Ovary (tissue), 9 donors: ENCODE data around the gene FAM8A1. TPM values are rescaled to one million over a fixed set of nuclear protein-coding genes. Genes with fewer than 3 reads are reported as not detected.
A peak's percentile ranks its signal among the peaks of the same experiment; 100 is the strongest.

Experiments used
- DNase-seq, 5 donors: peaks; one replicate each; pipeline ENCODE4 v3.0.0-alpha.2; 2019 to 2020
- H3K27ac ChIP-seq, 2 donors: fragments of 200-600 bp; one replicate each; pipeline versions ENCODE4 v1.5.1 to v1.8.0; 2019 to 2022
- H3K27me3 ChIP-seq: fragments of 200-600 bp; one replicate; pipeline ENCODE4 v1.8.0; 2022
- H3K36me3 ChIP-seq: fragments of 200-600 bp; sonication (generic); one replicate; pipeline ENCODE4 v1.5.1; 2019
- H3K4me1 ChIP-seq: one replicate; pipeline ENCODE4 v1.8.1; 2013; ENCODE audit warnings: mild to moderate bottlenecking, moderate library complexity; ENCODE audit not compliant: insufficient read depth
- H3K4me3 ChIP-seq: fragments of 200-600 bp; sonication (generic); one replicate; pipeline ENCODE4 v1.5.1; 2017
- H3K9me3 ChIP-seq, 2 donors: fragments of 200-600 bp in 1 of 2; sonication (generic) in 1 of 2; one replicate each; pipeline versions ENCODE4 v1.5.1 to v1.8.1; 2013 to 2019; ENCODE audit warnings: mild to moderate bottlenecking in 1 of 2, moderate library complexity in 1 of 2
- CTCF ChIP-seq, 3 donors: fragments of 450-650 bp in 2 of 3; fragments of 200-600 bp in 1 of 3; IDR thresholded peaks; one replicate each; pipeline versions ENCODE4 v1.5.1 to v1.8.0; 2016 to 2022; ENCODE audit warnings: antibody characterized with exemption in 3 of 3, mild to moderate bottlenecking in 1 of 3
- EP300 ChIP-seq: sonication (generic); formaldehyde crosslinking; IDR thresholded peaks from one replicate; pipeline ENCODE4 v1.6.1; 2017; ENCODE audit warnings: antibody characterized with exemption
- POLR2A ChIP-seq: fragments of 450-650 bp; IDR thresholded peaks from one replicate; pipeline ENCODE4 v1.6.1; 2017; ENCODE audit warnings: antibody characterized with exemption, mild to moderate bottlenecking, moderate library complexity
- WGBS, 3 donors: extraction: QIAGEN DNeasy Blood & Tissue Kit in 1 of 3; methylation state at CpG; one replicate each; pipeline versions ENCODE4 v1.1.5 to v1.1.7; 2013 to 2017; 5-methylcytosine and 5-hydroxymethylcytosine counted together
- intact Hi-C, 4 donors: fragments of 100-400 bp; cut with DNase I; formaldehyde crosslinking; loops; one replicate each; pipeline versions ENCODE4 v1.11.0 to v1.15.1; 2022 to 2023
- polyA plus RNA-seq, 2 donors: library from polyadenylated mRNA; stranded (reverse); fragments of 200-250 nt in 1 of 2; fragments of 350-450 nt in 1 of 2; fragmentation: Illumina TruSeq in 1 of 2; extraction: RNeasy Lipid Tissue Mini Kit (QIAGEN cat#74804) in 1 of 2; gene quantifications; one replicate each; pipeline ENCODE4 v1.2.3, GENCODE V29; 2013 to 2014
- total RNA-seq, 7 donors: library from RNA; depleted of rRNA in 2 of 7; stranded (reverse); fragments of >200 nt in 2 of 7; fragmentation: NEBNext Ultra II Directional in 3 of 7; extraction: Animal tissue kit (Norgen Biotek cat#: 25700) in 3 of 7; gene quantifications; one replicate each; pipeline versions ENCODE4 v1.1.0 to v1.2.4, GENCODE V29; 2016 to 2023
- donor health status: DM: no; HTN: no; CAD: no; lungs with moderate emphysema.
- donor health status: DM: no; HTN: no; CAD: no.
- donor health status: Bipolar disorder and iron deficiency.
- donor health status: DM: yes; HTN: yes; CAD: no.
- donor health status: DM: no; HTN: no; CAD: no.
- donor health status: DM: yes; HTN: yes; CAD: no.

FAM8A1 gene
- total and polyA plus RNA-seq, 9 donors, result 25.4 to 39.7 (median 31.0) TPM

- no peak for DNase-seq
- H3K4me1 ChIP-seq, result no peaks in the 10 kb centered on the region
- no peaks in the 10 kb centered on the region for H3K9me3 ChIP-seq
- H3K27me3 ChIP-seq, result no peaks in the 10 kb centered on the region
- TF ChIP-seq EP300, result no peak
- TF ChIP-seq POLR2A, result no peak
- no peak for TF ChIP-seq CTCF (IDR thresholded peaks at IDR 0.05)
- intact Hi-C loops, result no loop called here
- H3K27ac ChIP-seq, result no peak overlapping the region
- H3K36me3 ChIP-seq, result no peaks in the 10 kb centered on the region
- H3K4me3 ChIP-seq, result no peak overlapping the region
Observed at GRCh38 chr6:17593246-17593645, 6.9 kb upstream of the FAM8A1 start.

- Histone ChIP-seq H3K36me3 (no peaks in the 10 kb centered on the region), H3K9me3 (no peaks in the 10 kb centered on the region), H3K27ac (no peak overlapping the region), H3K4me3 (no peak overlapping the region), H3K4me1 (no peaks in the 10 kb centered on the region), H3K27me3 (no peaks in the 10 kb centered on the region)
- no peak for DNase-seq
- TF ChIP-seq EP300, result no peak
- TF ChIP-seq CTCF (IDR thresholded peaks at IDR 0.05), result no peak
- no peak for TF ChIP-seq POLR2A
- intact Hi-C loops, result no loop called here
- 94 to 95% (median 95%) methylated on average over 3 of the region's 3 CpGs for WGBS, 3 donors
Observed at GRCh38 chr6:17596085-17596484, 4.0 kb upstream of the FAM8A1 start.

GRCh38 chr6:17600527-17601385, 654 bp downstream of the FAM8A1 start:
- intact Hi-C loops, result loop anchor here in 3 of 4 donors (5.0 to 10.0 kb wide), 4 partner anchors 104 to 394 kb away; partner anchors contain the start of gene NUP153 (in 2 of the 3)
- no peaks in the 10 kb centered on the region for H3K27me3 ChIP-seq
- no peaks in the 10 kb centered on the region for H3K9me3 ChIP-seq
- H3K27ac ChIP-seq, result peak overlapping the region; percentile 96 to 98
- TF ChIP-seq POLR2A (no peak), EP300 (no peak), CTCF (IDR thresholded peaks at IDR 0.05) (no peak)
- H3K36me3 ChIP-seq, result no peaks in the 10 kb centered on the region
- WGBS, 3 donors, result 0 to 4% (median 2%) methylated on average over 40 to 77 of the region's 77 CpGs
- peak; percentile 53 to 75 (median 67) for DNase-seq
- H3K4me1 ChIP-seq, result peaks cover 4% of the 10 kb centered on the region
- peak overlapping the region; percentile 73 for H3K4me3 ChIP-seq

- 5 to 6% (median 5%) methylated on average over 5 of the region's 5 CpGs for WGBS, 3 donors
- Histone ChIP-seq H3K4me1 (peaks cover 4% of the 10 kb centered on the region), H3K27ac (peak overlapping the region; percentile 96 to 98), H3K4me3 (peak overlapping the region; percentile 73), H3K27me3 (no peaks in the 10 kb centered on the region), H3K9me3 (no peaks in the 10 kb centered on the region), H3K36me3 (no peaks in the 10 kb centered on the region)
- intact Hi-C loops, result loop anchor here in 3 of 4 donors (5.0 to 10.0 kb wide), 4 partner anchors 103 to 393 kb away; partner anchors contain the start of gene NUP153 (in 2 of the 3)
- TF ChIP-seq CTCF (IDR thresholded peaks at IDR 0.05) (no peak), POLR2A (no peak), EP300 (no peak)
- no peak for DNase-seq
Observed at GRCh38 chr6:17601386-17601703, 1.2 kb downstream of the FAM8A1 start.
